NCI-H510A (cell line): ENCODE measurements around the gene ADGRA3.
"Not testable (repeated sequence)": the region's sequence is repeated elsewhere in the genome, so short reads cannot be mapped to it uniquely, and the experiment has no call there.

Experiments
- DNase-seq: peaks from one replicate; lab custom pipeline; 2025; lab: John Stamatoyannopoulos, UW

Gene ADGRA3

GRCh38 chr4:22440999-22441398, 74.9 kb downstream of the ADGRA3 start:
- no peak for DNase-seq

- DNase-seq: no peak
These were observed 75.9 kb downstream of the ADGRA3 start for GRCh38 chr4:22439947-22440346.

GRCh38 chr4:22435652-22436051, 80.2 kb downstream of the ADGRA3 start:
- DNase-seq: no peak

DNA sequence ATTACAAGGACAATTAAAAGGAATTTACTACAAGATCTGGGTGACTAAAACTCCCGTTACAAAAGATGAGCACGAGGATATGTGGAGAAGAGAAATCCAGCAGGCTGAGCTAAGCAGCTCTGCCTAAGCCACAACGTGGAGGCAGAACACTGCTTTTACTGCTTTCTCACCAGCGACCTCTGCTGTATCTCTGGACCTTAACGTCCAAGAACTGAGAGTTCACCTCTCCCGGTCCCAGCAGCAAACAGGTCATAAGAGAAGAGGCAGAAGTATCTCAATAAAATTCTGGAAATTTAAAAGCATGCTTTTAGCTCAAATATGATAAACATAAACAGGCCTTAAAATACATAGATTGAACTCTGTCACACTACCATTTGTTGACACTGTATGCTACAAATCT, 81.0 kb downstream of the ADGRA3 start:
- no peak for DNase-seq

GRCh38 chr4:22430626-22431025, 85.2 kb downstream of the ADGRA3 start:
- DNase-seq: no peak

- no peak for DNase-seq
These were observed 87.4 kb downstream of the ADGRA3 start for GRCh38 chr4:22428441-22428840.

- no peak for DNase-seq
These were observed 88.2 kb downstream of the ADGRA3 start for GRCh38 chr4:22427675-22428074.

DNA sequence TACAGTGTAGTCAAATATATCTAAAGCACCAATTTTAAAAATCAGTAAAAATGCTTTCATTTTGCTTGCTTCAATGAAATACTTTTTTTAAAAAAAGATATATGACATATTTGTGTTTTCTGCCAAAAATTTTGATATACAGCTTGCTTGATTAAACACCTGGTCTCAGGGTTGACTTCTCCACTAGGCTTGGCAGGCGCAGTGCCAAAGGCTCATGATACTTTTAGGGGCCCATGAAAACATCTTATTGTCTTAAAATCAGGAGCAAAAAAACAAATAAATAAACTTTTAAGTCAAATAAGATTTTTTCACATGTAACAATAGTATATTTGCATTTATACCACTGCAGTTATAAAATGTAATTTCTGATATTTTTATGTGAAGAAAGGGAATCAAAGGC, 95.6 kb downstream of the ADGRA3 start:
- DNase-seq: no peak

- no peak for DNase-seq
These were observed 98.5 kb downstream of the ADGRA3 start for GRCh38 chr4:22417408-22417807.

DNA sequence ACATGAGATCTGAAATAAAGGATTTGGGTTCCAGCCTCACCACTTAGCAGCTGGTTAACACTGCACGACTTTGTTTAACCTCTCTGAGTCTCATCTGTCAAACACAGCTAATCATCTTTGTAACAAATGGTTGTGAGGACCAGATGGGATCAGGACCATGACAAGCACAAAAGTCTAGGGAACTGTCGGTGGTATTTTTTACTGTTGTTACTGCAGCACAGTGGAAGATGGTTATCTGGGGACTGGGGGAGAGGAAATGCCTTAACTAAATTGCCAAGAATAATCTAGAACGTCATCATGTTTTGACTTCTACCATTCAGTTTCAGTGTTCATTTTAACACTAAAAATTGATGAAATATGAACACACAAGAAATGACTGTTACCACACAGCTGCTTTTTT, 99.5 kb downstream of the ADGRA3 start:
- DNase-seq: no peak

DNA sequence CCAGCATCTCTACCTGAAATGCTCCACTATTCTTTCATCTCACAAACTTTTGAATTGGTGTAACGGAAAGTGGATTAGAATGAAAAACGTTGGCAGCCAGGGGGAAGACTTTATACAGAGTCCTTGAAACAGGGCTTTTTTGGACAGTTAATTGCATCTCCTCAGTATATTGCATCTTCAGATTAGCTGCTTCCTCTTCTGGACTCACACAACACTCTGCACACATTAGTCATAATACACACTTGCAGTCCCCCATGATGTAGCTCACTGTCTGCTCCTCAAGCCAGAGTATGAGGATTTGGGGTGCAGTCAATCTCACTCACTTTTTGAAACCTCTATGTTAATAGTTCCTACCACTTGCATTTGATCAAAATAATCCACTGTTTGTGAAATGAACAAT, 101.0 kb downstream of the ADGRA3 start:
- no peak for DNase-seq

GRCh38 chr4:22413471-22413870, 102.4 kb downstream of the ADGRA3 start:
- DNase-seq: no peak

- no peak for DNase-seq
These were observed 103.9 kb downstream of the ADGRA3 start for GRCh38 chr4:22412013-22412412.

GRCh38 chr4:22410645-22411247, 105.1 kb downstream of the ADGRA3 start:
- DNase-seq: no peak

DNA sequence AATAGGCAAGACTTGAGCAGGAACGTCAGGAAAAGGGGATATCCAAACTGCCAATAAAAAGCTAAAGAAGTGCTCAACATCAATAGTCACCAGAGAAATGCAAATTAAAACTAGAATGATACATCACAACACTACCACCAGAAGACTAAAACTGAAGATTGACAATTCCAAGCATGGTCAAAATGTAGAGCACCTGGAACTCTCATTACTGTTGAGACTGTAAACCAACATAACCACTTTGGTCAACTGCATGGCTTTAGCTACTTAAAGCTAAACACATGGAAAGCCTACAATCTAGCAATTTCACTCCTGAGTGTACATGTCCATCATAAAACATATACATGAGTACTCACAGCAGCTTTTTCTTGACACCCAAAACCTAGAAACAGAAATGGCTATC, 107.4 kb downstream of the ADGRA3 start:
- DNase-seq: no peak

- DNase-seq: no peak
These were observed 108.5 kb downstream of the ADGRA3 start for GRCh38 chr4:22407361-22407760.

DNA sequence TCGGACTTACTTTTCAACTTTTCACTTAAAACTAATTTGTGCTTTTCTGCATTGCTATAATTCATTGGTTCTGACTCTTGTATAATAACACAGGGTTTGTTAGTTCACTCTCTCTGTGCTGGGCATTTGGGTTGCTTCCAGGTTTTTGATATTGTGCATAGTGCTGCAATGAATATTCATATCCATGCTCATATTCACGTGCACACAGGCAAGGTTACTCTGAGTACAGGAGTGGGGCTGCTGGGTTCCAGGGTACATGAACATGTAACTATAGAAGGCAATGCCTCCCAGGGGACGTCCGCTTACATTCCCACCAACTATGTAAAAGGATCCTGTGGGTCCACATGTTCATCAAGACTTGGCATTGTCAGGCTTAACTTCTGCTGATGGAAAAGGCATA, 117.2 kb downstream of the ADGRA3 start:
- no peak for DNase-seq

GRCh38 chr4:22391551-22391950, 124.3 kb downstream of the ADGRA3 start:
- no peak for DNase-seq

- DNase-seq: no peak
These were observed 126.5 kb downstream of the ADGRA3 start for GRCh38 chr4:22389240-22389870.

DNA sequence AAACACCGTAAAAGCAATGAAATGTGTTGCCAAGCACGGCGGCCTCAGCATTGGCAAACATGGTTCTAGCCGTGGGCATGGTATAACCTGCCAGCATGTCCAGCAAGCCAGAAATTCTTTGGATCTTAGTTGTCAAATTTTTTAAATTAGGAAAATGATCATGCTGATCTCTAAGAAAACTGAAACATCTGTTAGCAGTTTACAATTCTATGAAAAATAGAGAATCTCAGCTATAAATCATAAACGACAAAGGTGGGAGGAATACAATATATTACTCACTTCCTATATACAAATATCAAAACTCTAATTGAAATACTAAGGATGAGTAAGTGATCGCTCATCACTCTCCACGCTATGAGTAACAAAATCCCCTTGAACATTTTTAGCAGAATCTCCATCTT, 130.3 kb downstream of the ADGRA3 start:
- DNase-seq: no peak

DNA sequence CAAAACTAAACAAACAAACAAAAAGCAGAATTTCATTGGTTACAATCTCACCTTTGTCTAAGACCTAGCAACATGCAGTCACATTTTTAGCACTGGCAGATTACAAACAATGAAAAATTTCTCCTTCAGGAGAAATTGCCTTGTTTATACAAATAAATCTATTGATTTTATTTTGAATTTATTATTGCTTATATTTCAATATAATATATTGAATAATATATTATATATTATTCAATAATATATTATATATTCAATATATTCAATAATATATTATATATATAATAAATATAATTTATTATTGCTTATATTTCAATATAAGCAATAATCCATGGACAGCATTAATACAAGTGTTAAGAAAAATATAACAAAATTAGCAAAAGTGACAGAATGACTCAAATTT, 131.7 kb downstream of the ADGRA3 start:
- no peak for DNase-seq

- not testable (repeated sequence) for DNase-seq
These were observed 133.7 kb downstream of the ADGRA3 start for GRCh38 chr4:22382216-22382615.

DNA sequence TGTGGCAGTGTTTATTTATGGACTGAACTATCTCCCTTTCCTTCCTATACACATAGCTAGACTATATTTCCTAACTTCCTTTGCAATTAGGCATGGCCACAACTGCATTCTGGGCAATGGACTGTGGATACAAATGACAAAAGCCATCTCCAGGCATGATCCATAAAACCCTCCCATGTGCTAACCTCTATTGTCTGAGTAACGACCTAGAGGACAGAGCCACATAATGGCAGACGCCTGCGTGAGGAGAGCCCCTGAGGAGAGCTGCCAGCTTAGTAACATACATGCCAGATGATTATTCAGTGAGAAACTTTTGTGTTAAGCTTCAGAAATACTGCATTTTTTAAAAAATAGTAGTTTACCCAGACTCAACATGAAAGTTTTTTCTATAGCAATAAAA, 142.9 kb downstream of the ADGRA3 start:
- no peak for DNase-seq

DNA sequence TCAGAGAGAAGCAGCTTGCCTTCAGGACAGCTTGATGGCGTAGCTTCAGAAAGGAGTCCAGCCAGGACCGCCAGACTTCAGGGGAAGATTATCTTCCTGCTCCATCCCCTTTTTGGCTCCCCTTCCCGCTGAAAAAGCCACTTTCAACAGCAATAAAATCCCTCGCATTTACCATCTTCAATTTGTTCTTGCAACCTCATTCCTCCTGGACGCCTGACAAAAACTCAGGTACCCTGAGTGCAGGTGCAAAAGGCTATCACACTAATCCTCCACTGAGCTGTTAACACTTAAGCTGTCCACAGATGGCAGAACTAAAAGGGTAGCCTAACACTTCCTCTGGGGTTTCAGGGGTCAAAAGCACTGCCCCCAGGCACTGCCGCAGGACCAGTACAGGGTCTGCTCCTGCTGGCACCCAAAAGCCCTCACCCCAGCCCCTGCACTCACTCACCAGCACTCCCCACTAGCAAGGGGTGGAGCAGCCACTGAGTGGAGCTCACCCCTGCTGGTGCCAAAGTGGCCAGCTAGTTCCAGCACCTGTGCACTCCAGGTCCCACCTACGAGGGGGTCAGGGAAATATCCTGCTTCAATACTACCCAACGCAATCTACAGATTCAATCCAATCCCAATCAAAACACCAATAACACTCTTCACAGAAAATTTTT, 145.8 kb downstream of the ADGRA3 start:
- DNase-seq: no peak
